Measurements from ENCODE around the gene RPL37.
"Not testable (repeated sequence)": the region's sequence is repeated elsewhere in the genome, so short reads cannot be mapped to it uniquely, and the experiment has no call there.

RPL37 gene

DNA sequence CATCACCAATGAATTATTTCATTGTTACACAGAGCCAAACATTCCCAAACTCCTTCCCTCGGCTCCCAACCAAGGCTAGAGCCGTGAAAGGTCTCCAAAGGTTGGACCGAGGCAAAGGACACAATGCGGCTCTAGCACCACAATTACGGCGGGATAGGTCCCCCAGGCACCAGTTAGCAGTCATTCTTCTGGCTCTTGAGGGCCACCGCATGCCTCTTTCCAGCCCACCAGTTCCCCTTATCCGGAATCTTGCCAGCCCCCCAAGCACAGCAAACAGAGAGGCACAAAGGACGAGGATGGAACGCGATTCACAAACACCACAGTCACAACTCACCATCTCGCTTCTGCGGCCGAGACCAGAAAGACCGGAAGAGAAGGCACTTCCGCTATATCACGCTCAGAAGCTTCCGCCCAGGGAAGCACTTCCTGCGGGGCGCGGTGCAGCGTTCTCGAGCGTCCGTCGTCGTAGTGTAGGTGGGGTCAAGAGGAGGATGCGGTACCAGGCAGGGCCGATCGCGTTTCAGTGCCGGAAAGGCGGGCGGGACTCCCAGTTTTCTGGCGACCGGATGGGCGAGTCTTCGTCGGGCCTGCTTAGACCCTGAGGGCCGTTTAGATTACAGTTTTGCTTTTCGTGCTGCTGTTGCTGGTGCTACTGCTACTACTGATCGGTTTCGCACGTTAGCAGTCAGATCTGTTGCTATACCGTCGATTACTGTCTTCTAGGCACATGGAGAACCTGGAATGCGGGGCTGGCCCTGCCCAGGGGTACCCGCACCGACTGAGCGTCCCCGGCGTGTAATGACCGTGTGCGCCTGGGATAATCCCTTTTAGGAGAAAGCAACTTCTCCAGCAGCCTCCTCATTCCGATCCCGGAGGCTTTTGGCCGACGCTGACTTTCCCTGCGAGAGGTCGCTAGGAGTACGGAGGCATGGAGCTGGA, at the start of gene RPL37:
Gene RPL37 (minus strand): TSS at position 374 of the 939 bp plus-strand sequence. CDS start 37 bp downstream, at position 337.
- Mint-ChIP-seq H3K36me3 (ENCODE audit: low read depth) (peaks cover 48% of the 10 kb centered on the region), H3K27ac (peak within 1 kb of the TSS; percentile 100), H3K9me3 (no peaks in the 10 kb centered on the region), H3K4me1 (peaks cover 55% of the 10 kb centered on the region), H3K27me3 (ENCODE audit: low read depth, poor library complexity) (peaks cover 11% of the 10 kb centered on the region), H3K4me3 (peak within 1 kb of the TSS; percentile 100)
- DNase-seq = peak; percentile 89
- TF ChIP-seq, protein P1, sequence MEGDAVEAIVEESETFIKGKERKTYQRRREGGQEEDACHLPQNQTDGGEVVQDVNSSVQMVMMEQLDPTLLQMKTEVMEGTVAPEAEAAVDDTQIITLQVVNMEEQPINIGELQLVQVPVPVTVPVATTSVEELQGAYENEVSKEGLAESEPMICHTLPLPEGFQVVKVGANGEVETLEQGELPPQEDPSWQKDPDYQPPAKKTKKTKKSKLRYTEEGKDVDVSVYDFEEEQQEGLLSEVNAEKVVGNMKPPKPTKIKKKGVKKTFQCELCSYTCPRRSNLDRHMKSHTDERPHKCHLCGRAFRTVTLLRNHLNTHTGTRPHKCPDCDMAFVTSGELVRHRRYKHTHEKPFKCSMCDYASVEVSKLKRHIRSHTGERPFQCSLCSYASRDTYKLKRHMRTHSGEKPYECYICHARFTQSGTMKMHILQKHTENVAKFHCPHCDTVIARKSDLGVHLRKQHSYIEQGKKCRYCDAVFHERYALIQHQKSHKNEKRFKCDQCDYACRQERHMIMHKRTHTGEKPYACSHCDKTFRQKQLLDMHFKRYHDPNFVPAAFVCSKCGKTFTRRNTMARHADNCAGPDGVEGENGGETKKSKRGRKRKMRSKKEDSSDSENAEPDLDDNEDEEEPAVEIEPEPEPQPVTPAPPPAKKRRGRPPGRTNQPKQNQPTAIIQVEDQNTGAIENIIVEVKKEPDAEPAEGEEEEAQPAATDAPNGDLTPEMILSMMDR (IDR thresholded peaks at IDR 0.05) = no peak

DNA sequence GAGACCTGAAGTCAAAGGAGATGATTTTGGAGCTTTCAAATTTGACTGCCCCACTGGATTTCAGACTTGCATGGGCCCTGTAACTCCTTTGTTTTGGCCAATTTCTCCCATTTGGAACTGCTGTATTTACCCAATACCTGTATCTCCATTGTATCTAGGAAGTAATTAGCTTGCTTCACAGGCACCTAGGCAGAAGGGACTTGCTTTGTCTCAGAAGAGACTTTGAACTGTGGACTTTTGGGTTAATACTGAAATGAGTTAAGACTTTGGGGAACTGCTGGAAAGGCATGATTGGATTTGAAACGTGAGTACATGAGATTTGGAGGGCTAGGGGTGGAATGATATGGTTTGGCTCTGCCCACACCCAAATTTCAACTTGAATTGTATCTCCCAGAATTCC, 48.0 kb upstream of the RPL37 start:
- not testable (repeated sequence) for H3K4me3 Mint-ChIP-seq; H3K27me3 Mint-ChIP-seq (ENCODE audit: low read depth, poor library complexity); H3K36me3 Mint-ChIP-seq (ENCODE audit: low read depth); DNase-seq; H3K4me1 Mint-ChIP-seq; H3K27ac Mint-ChIP-seq
- peaks cover 19% of the 10 kb centered on the region for H3K9me3 Mint-ChIP-seq

DNA sequence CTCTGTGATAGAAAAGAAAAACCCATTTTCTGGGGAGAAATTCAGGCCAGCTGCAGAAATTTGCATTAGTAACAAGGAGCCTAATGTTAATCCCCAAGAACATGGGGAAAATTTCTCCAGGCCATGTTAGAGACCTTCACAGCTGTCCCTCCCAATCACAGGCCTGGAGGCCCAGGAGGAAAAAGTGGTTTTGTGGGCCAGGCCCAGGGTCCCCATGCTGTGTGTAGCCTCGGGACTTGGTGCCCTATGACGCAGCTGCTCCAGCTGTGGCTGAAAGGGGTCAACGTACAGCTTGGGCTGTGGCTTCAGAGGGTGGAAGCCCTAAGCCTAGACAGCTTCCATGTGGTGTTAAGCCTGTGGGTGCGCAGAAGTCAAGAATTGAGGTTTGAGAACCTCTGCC, 47.3 kb upstream of the RPL37 start:
- Mint-ChIP-seq H3K27ac (no peak overlapping the region), H3K36me3 (ENCODE audit: low read depth) (no peaks in the 10 kb centered on the region), H3K27me3 (ENCODE audit: low read depth, poor library complexity) (no peaks in the 10 kb centered on the region), H3K9me3 (peaks cover 19% of the 10 kb centered on the region), H3K4me3 (no peak overlapping the region), H3K4me1 (no peaks in the 10 kb centered on the region)
- TF ChIP-seq, protein P1 (IDR thresholded peaks at IDR 0.05) = no peak
- DNase-seq = no peak

DNA sequence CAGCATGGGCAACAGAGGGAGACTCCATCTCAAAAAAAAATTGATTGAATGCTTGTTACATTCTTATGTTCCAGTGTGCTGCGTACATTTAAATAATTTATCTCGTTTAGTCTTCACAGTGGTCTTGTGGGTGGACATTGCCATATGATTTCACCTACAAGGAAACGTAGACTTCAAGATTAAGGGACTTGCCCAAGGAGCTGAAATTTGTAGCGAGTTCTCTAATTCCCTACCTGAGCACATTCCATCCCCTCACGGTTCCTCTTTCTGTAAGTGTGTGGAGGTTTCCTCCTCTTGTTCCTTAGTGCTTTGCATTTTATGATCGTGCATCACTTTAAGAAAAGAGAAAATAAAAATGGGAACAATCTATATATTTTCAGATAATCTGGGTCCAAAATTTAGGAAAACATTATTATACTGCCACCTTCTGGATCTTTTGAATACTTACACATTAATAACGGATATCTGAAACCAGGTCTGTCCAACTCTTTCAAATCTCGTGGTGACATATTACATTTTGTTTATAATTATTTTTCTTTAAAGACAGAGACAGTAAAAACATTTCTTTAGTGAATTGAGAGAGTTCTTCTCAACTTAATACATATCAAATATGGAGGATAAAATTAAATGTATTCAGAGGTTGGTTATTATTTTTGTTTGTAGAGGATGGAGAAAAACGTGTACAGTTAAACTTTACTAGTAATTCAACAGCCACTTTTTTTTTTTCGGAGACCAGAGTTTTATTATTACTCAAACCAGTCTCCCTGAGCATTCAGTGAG, 44.3 kb upstream of the RPL37 start:
- TF ChIP-seq, protein P1 (IDR thresholded peaks at IDR 0.05) = peak; percentile 59
- Mint-ChIP-seq H3K36me3 (ENCODE audit: low read depth) (no peaks in the 10 kb centered on the region), H3K27me3 (ENCODE audit: low read depth, poor library complexity) (peaks cover 4% of the 10 kb centered on the region), H3K4me1 (no peaks in the 10 kb centered on the region), H3K9me3 (peaks cover 19% of the 10 kb centered on the region), H3K4me3 (no peak overlapping the region), H3K27ac (no peak overlapping the region)
- DNase-seq = no peak

DNA sequence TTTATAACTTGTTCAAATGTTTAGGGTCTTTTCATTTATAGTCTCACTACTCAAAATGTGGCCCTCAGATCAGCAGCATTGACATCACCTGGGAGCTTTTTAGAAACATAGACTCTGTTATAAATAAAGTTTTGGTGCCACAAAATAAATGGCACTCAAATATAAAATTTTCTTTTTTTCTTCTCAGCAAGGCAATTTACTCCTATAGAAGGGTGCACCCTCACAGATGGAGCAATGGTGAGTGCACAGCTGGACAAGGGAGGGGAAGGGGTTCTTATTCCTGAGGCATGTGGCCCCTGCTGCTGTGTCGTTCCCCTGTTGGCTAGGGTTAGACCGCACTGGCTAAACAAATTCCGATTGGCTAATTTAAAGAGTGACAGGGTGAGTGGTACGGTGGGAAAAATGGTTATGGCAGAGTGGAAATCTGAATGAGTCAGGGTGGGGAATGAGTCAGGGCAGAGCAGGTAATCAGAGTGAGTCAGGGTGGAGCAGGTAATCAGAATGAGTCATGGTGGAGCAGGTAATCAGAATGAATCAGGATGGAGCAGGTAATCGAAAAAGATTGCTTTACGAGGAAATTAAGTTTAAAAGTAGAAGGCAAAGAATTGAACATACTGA, 42.5 kb upstream of the RPL37 start:
- Mint-ChIP-seq H3K27me3 (ENCODE audit: low read depth, poor library complexity) (peaks cover 6% of the 10 kb centered on the region), H3K36me3 (ENCODE audit: low read depth) (no peaks in the 10 kb centered on the region), H3K9me3 (peaks cover 12% of the 10 kb centered on the region), H3K4me3 (no peak overlapping the region), H3K27ac (no peak overlapping the region), H3K4me1 (no peaks in the 10 kb centered on the region)
- TF ChIP-seq, protein P1 (IDR thresholded peaks at IDR 0.05) = no peak
- DNase-seq = no peak

DNA sequence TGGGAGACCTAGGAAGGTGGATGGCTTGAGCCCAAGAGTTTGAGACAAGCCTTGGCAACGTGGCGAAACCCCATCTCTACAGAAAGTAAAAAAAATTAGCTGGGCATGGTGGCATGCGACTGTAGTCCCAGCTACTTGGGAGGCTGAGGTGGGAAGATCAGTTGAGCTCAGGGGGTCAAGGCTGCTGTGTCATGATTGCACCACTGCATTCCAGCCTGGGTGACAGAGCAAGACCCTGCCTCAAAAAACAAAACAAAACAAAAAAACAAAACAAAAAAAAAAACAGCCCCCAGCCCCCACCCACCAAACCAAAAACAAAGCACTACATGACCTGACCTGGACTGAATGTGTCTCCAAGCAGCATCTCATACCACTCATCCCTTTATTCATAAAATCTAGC, 40.9 kb upstream of the RPL37 start:
- DNase-seq = no peak
- Mint-ChIP-seq H3K9me3 (peaks cover 3% of the 10 kb centered on the region), H3K27ac (no peak overlapping the region), H3K27me3 (ENCODE audit: low read depth, poor library complexity) (peaks cover 8% of the 10 kb centered on the region), H3K4me1 (no peaks in the 10 kb centered on the region), H3K4me3 (no peak overlapping the region), H3K36me3 (ENCODE audit: low read depth) (no peaks in the 10 kb centered on the region)
- TF ChIP-seq, protein P1 (IDR thresholded peaks at IDR 0.05) = no peak

All from nephron progenitor cell (in vitro differentiated cells).